Omental fat pad (tissue), 4 donors: ENCODE results near the gene GPR160. TPM values are rescaled to one million over a fixed set of nuclear protein-coding genes. Genes with fewer than 3 reads are reported as not detected.

Experiments
- ATAC-seq: fragments of 150-250 bp; one replicate; pipeline ENCODE4 v1.9.1; 2016; ENCODE audit warnings: mild to moderate bottlenecking, moderate library complexity; ENCODE audit not compliant: low FRiP score
- DNase-seq: peaks from one replicate; pipeline ENCODE4 v3.0.0-alpha.2; 2019; ENCODE audit warnings: low spot score
- total RNA-seq, 4 donors: library from RNA; depleted of rRNA; stranded (reverse); fragments of >200 nt; gene quantifications; one replicate each; pipeline ENCODE4 v1.1.0, GENCODE V29; 2016
- TF ChIP-seq, protein P1 (sequence below), 3 donors: fragments of 450-650 bp; IDR thresholded peaks; one replicate each; pipeline ENCODE4 v1.5.1; 2016 to 2017; ENCODE audit warnings: antibody characterized with exemption in 3 of 3, mild to moderate bottlenecking in 3 of 3, moderate library complexity in 2 of 3

GPR160 gene
- total RNA-seq, 4 donors from 2014 or later: 1.4 to 27.7 (median 9.4) TPM

DNA sequence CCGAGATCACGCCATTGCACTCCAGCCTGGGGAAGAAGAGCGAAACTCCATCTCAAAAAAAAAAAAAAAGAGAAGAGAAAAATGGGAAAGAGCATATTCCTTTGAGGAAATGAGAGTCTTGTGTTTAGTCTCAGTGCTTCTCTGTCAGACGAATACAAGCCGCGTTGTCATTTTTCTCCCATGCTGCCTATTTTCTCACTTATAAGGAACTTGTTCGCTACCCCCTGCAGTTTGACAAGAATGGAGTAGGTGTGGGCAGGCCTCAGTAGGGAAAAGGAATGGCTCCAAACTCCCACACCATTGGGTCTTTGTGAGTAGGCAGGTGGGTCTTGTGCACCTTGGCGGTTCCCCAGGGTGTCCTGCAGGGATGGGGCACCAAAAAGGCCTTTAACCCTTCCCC is 6.5 kb downstream of the GPR160 start:
- ATAC-seq (no peak), DNase-seq (no peak)
- TF ChIP-seq, protein P1, sequence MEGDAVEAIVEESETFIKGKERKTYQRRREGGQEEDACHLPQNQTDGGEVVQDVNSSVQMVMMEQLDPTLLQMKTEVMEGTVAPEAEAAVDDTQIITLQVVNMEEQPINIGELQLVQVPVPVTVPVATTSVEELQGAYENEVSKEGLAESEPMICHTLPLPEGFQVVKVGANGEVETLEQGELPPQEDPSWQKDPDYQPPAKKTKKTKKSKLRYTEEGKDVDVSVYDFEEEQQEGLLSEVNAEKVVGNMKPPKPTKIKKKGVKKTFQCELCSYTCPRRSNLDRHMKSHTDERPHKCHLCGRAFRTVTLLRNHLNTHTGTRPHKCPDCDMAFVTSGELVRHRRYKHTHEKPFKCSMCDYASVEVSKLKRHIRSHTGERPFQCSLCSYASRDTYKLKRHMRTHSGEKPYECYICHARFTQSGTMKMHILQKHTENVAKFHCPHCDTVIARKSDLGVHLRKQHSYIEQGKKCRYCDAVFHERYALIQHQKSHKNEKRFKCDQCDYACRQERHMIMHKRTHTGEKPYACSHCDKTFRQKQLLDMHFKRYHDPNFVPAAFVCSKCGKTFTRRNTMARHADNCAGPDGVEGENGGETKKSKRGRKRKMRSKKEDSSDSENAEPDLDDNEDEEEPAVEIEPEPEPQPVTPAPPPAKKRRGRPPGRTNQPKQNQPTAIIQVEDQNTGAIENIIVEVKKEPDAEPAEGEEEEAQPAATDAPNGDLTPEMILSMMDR (IDR thresholded peaks at IDR 0.05): no peak

DNA sequence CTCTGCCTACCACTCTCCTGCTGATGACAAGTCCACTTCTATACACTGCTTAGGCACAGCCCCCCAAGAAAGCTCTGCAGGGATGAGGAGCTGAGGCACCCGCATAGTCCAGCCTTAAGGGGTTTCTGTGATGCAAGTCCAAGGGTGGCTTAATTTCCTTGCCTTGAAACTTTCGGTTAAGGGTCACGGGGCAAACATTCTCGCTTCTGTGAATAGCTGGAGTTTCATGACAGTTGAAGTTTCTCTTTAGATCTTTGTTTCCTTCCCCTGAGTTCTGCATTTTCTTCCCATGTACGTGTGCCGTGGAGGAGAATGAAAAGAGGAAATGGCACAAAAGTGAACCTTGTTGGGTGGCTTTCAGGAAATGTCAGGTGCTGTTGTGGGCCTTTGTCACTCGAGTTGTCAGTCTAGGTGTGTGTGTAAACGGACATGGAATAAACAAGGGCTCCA is 7.0 kb downstream of the GPR160 start:
- DNase-seq (no peak), ATAC-seq (no peak)
- TF ChIP-seq, protein P1 (IDR thresholded peaks at IDR 0.05): no peak

DNA sequence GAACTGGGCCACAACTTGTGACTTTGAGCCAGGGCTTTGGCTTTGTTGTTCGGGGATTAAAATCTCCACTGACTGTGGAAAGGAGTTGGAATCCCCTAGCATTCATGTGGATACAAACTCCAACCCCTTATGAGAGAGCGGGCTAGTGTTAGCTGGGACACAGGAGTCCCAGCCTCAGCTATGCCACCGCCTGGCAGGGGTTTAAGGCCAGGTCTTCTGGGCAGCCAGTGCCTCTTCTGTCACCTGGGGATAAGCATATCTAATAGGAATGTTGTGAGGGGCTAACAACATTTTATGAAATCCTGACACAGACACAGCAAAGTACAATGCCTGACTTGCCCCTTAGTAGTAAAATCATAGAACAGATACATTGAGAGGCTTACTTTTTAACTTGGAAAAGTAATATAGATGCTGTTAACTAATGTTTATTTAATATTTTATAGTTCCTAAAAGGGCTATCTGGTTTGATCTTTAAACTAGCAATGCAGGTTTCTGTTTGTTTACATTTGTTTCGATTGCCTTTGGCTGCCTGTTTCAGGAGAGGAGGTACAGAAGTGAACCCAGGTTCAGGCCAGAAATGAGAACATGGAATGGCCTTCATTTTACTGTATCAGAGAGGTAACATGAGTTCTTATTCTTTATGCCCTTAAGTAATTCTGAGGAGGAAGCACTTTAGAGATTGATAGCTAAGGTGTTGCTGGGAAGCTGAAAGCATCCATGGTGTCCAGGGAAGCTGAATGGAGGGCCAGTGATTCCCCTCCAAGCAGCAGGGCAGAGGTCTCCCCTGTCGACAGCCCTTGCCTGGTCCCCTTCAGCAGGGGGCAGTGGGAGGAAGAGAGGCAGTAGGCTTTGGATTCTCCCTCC is 8.7 kb downstream of the GPR160 start:
- DNase-seq: no peak
- TF ChIP-seq, protein P1 (IDR thresholded peaks at IDR 0.05): no peak

DNA sequence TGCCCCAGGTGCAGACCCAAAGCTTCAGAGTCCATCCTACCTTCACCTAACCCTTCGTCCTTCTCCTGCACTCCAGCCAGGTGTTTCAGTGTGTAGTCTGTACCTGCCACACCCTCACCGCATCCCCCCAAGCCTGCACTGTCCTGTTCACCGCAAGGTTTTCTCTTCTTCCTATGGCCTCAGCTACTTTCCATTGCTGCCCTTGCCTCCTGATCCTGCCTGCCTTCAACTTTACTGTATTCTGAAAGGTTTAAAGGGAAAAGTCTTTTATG is 9.3 kb downstream of the GPR160 start:
- DNase-seq (no peak), ATAC-seq (no peak)
- TF ChIP-seq, protein P1 (IDR thresholded peaks at IDR 0.05): no peak

More for the DNA sequence above, 8.7 kb downstream of the GPR160 start:
- no peak for ATAC-seq

DNA sequence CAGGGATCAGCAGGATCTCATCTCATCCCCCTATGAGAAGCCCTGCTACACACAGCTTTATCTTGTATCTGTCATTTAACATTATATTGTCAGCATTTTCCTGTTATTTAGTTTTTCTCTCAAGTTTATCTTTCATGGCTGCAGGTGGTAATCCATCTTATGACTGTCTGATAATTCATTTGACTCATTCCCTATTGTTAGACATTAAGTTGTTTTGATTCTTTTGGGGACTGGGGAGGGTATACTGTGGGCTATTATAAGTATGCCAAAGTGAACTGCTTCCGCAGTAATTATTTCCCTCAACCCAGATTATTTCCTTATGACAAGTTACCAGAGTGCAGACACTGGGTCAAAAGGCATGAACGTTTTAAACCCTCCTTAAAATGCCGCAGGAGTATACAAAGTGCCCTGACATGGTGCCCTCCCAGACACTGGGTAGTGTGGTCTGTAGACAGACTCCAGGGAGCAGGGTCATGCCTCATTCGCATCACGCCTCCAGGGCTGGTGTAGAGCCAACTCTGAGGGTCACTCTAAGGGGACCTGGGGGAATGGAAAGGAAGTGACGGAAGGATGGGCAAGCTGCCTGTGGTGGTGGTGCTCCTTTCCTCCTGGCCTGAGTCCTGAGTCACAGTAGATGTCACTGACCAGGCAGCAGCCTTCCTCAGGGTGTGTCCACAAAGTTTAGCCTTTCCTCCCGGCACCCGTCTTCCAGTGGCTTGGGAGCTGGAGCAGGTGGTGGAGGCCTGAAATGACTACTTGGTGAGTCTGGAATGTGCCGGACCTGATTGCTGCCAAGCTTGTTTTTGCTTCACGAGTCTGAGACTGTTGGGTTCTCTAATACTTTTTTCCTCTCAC is 11.6 kb downstream of the GPR160 start:
- DNase-seq: no peak
- TF ChIP-seq, protein P1 (IDR thresholded peaks at IDR 0.05): no peak
- ATAC-seq: no peak

DNA sequence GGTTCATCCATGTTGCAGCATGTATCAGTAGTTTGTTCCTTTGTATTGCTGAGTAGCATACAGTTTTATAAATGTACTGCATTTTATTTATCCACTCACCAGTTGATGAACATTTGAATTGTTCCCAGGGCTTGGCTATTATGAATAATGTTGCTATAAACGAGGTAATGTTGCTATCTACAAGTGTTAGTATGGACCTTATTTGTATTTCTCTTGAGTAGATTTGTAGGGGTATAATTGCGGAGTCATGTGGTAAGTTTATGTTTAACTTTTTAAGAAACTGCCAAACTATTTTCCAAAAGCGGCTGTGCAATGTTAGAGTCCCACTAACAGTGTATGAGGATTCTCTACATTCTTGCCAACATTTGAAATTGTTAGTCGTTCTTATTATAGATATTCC is 13.0 kb downstream of the GPR160 start:
- DNase-seq: no peak
- TF ChIP-seq, protein P1 (IDR thresholded peaks at IDR 0.05): no peak
- no peak for ATAC-seq
